Neuronal stem cell (in vitro differentiated cells): ENCODE results near the gene CCDC148.

Experiments
- DNase-seq: peaks from one replicate; pipeline ENCODE4 v3.0.0-alpha.2; 2013; ENCODE audit warnings: low spot score
- H2AFZ ChIP-seq: one replicate; pipeline ENCODE4 v1.6.1; 2013; ENCODE audit warnings: mild to moderate bottlenecking, low read length, inconsistent platforms
- H2AK5ac ChIP-seq: 2 replicates; pipeline ENCODE4 v1.6.1; 2013; ENCODE audit warnings: low read depth, mild to moderate bottlenecking, inconsistent platforms, low read length, moderate library complexity, mixed read lengths
- H2BK120ac ChIP-seq: 2 replicates; pipeline ENCODE4 v1.6.1; 2013; ENCODE audit warnings: low read depth, mild to moderate bottlenecking, inconsistent platforms, low read length, moderate library complexity, mixed read lengths
- H2BK12ac ChIP-seq: one replicate; pipeline ENCODE4 v1.6.1; 2013; ENCODE audit warnings: low read length, inconsistent platforms
- H2BK15ac ChIP-seq: 2 replicates; pipeline ENCODE4 v1.6.1; 2013; ENCODE audit warnings: mild to moderate bottlenecking, low read length, inconsistent platforms, mixed read lengths
- H2BK5ac ChIP-seq: one replicate; pipeline ENCODE4 v1.6.1; 2013; ENCODE audit warnings: inconsistent platforms, mild to moderate bottlenecking, low read length, moderate library complexity
- H3K14ac ChIP-seq: one replicate; pipeline ENCODE4 v1.6.1; 2013; ENCODE audit warnings: low read length, inconsistent platforms
- H3K18ac ChIP-seq: 2 replicates; pipeline ENCODE4 v1.6.1; 2013; ENCODE audit warnings: low read length, inconsistent platforms
- H3K23ac ChIP-seq: 2 replicates; pipeline ENCODE4 v1.6.1; 2013; ENCODE audit warnings: low read depth, mild to moderate bottlenecking, mixed read lengths, low read length, inconsistent platforms; ENCODE audit not compliant: poor library complexity
- H3K27ac ChIP-seq: replicated peaks from 3 replicates; pipeline ENCODE4 v1.5.1; 2013; ENCODE audit warnings: low read length, inconsistent platforms
- H3K27me3 ChIP-seq, 3 experiments: 2 replicates each; pipeline ENCODE4 v1.6.1; 2013; ENCODE audit warnings: low read length in 3 of 3, mild to moderate bottlenecking in 2 of 3, inconsistent platforms in 1 of 3, low read depth in 1 of 3, mixed read lengths in 1 of 3, moderate library complexity in 1 of 3; ENCODE audit not compliant: control insufficient read depth in 3 of 3, insufficient read depth in 3 of 3
- H3K36me3 ChIP-seq, 2 donors: replicated peaks in 1 of 2; 2 replicates each; pipeline ENCODE4 v1.6.1; 2013; ENCODE audit warnings: low read length in 2 of 2; ENCODE audit not compliant: control insufficient read depth in 2 of 2, insufficient read depth in 2 of 2
- H3K4ac ChIP-seq: 2 replicates; pipeline ENCODE4 v1.6.1; 2013; ENCODE audit warnings: inconsistent platforms, mild to moderate bottlenecking, low read length, moderate library complexity
- H3K4me1 ChIP-seq, 2 donors: 1 replicate in 1 of 2; 2 replicates in 1 of 2; pipeline ENCODE4 v1.6.1; 2013; ENCODE audit warnings: low read length in 2 of 2, low read depth in 1 of 2; ENCODE audit not compliant: control insufficient read depth in 2 of 2, insufficient read depth in 1 of 2
- H3K4me2 ChIP-seq: one replicate; pipeline ENCODE4 v1.6.1; 2013; ENCODE audit warnings: mild to moderate bottlenecking, low read length, inconsistent platforms; ENCODE audit not compliant: insufficient read depth, poor library complexity, severe bottlenecking
- H3K4me3 ChIP-seq, 2 donors: 2 replicates each; pipeline ENCODE4 v1.5.1; 2013; ENCODE audit warnings: low read length in 2 of 2, mild to moderate bottlenecking in 2 of 2, inconsistent platforms in 1 of 2, moderate library complexity in 1 of 2
- H3K79me1 ChIP-seq: one replicate; pipeline ENCODE4 v1.6.1; 2013; ENCODE audit warnings: low read depth, mild to moderate bottlenecking, inconsistent platforms, low read length, moderate library complexity
- H3K9ac ChIP-seq: one replicate; pipeline ENCODE4 v1.6.1; 2013; ENCODE audit warnings: mild to moderate bottlenecking, low read depth, low read length, inconsistent platforms; ENCODE audit not compliant: poor library complexity
- H3K9me3 ChIP-seq, 2 donors: replicated peaks in 1 of 2; 2 replicates each; pipeline versions ENCODE3 to v1.6.1; 2013; ENCODE audit warnings: low read length in 2 of 2, mild to moderate bottlenecking in 2 of 2, inconsistent platforms in 1 of 2, low read depth in 1 of 2, mixed read lengths in 1 of 2, moderate library complexity in 1 of 2; ENCODE audit not compliant: control insufficient read depth in 2 of 2, insufficient read depth in 1 of 2
- H4K8ac ChIP-seq: one replicate; pipeline ENCODE4 v1.6.1; 2013; ENCODE audit warnings: low read depth, mild to moderate bottlenecking, inconsistent platforms, low read length, moderate library complexity
- H4K91ac ChIP-seq: one replicate; pipeline ENCODE4 v1.6.1; 2013; ENCODE audit warnings: low read length, low read depth, mild to moderate bottlenecking, inconsistent platforms; ENCODE audit not compliant: poor library complexity
- WGBS, 2 donors: extraction: QIAGEN DNeasy Blood & Tissue Kit; methylation state at CpG; one replicate each; pipeline ENCODE4 v1.1.7; 2013; ENCODE audit warnings: missing lambda C conversion rate in 2 of 2, mixed read lengths in 1 of 2; ENCODE audit not compliant: insufficient read length in 2 of 2, insufficient replicate concordance in 1 of 2; ENCODE audit errors: extremely low coverage in 2 of 2; 5-methylcytosine and 5-hydroxymethylcytosine counted together

The CCDC148 gene

DNA sequence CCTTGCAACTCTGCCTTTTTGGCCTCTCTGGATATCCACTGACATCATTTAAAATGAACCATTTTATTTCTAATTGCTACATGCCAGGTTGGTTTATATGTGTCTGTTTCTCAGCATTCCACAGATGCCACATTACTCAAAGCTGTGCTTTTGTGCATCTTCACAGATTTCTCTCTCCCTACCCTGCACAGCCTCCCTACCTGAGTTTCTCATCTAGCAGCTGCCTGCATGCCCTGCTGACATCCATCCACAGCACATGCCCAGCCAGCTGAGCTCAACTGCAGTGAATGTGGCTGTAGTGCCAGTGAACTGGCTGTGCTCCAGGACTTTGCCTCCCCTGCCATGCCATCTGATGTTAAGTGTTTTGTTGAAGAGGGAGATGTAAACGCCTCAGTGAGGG, 44.7 kb upstream of the CCDC148 start:
- H3K27me3 ChIP-seq: no peaks in the 10 kb centered on the region

GRCh38 chr2:158500333-158500732, 43.8 kb upstream of the CCDC148 start:
- Histone ChIP-seq H3K9ac (no peak overlapping the region), H4K8ac (no peak overlapping the region), H4K91ac (no peak overlapping the region), H2AK5ac (no peak overlapping the region), H3K4me3 (no peak overlapping the region), H3K9me3 (no peaks in the 10 kb centered on the region), H3K36me3 (no peaks in the 10 kb centered on the region), H3K27me3 (no peaks in the 10 kb centered on the region), H2BK15ac (no peak overlapping the region), H3K79me1 (no peaks in the 10 kb centered on the region), H3K14ac (no peak overlapping the region), H2BK120ac (no peak overlapping the region), H2BK5ac (no peak overlapping the region), H3K23ac (no peak overlapping the region), H3K27ac (no peak overlapping the region), H3K4me1 (peaks cover 0 to 1% of the 10 kb centered on the region in 2 donors), H3K4me2 (no peak overlapping the region), H3K18ac (no peak overlapping the region), H3K4ac (no peak overlapping the region), H2BK12ac (no peak overlapping the region), H2AFZ (no peak overlapping the region)
- DNase-seq: no peak
- WGBS, 2 donors: no CpG with 5 or more reads among the region's 2 CpGs

More for the DNA sequence above, 44.7 kb upstream of the CCDC148 start:
- Histone ChIP-seq H2BK120ac (no peak overlapping the region), H3K4me1 (peaks cover 0 to 1% of the 10 kb centered on the region in 2 donors), H3K79me1 (no peaks in the 10 kb centered on the region), H3K36me3 (no peaks in the 10 kb centered on the region), H3K9me3 (no peaks in the 10 kb centered on the region), H2AFZ (no peak overlapping the region), H3K14ac (no peak overlapping the region), H2BK5ac (no peak overlapping the region), H4K91ac (no peak overlapping the region), H3K23ac (no peak overlapping the region), H3K9ac (no peak overlapping the region), H3K27ac (no peak overlapping the region), H3K4me3 (no peak overlapping the region), H3K18ac (no peak overlapping the region), H3K4me2 (no peak overlapping the region), H2AK5ac (no peak overlapping the region), H3K4ac (no peak overlapping the region), H2BK12ac (no peak overlapping the region), H2BK15ac (no peak overlapping the region), H4K8ac (no peak overlapping the region)
- DNase-seq: no peak
- no CpG with 5 or more reads among the region's 1 CpG for WGBS, 2 donors

GRCh38 chr2:158499383-158499782, 42.8 kb upstream of the CCDC148 start:
- Histone ChIP-seq H3K27ac (no peak overlapping the region), H4K8ac (no peak overlapping the region), H2AFZ (no peak overlapping the region), H3K18ac (no peak overlapping the region), H3K9ac (no peak overlapping the region), H3K27me3 (no peaks in the 10 kb centered on the region), H3K4me3 (no peak overlapping the region), H2BK120ac (no peak overlapping the region), H2BK15ac (no peak overlapping the region), H2BK5ac (no peak overlapping the region), H3K4ac (no peak overlapping the region), H3K23ac (no peak overlapping the region), H2AK5ac (no peak overlapping the region), H3K14ac (no peak overlapping the region), H3K36me3 (no peaks in the 10 kb centered on the region), H3K4me2 (no peak overlapping the region), H3K4me1 (peaks cover 0 to 1% of the 10 kb centered on the region in 2 donors), H2BK12ac (no peak overlapping the region), H4K91ac (no peak overlapping the region), H3K79me1 (no peaks in the 10 kb centered on the region), H3K9me3 (no peaks in the 10 kb centered on the region)
- WGBS, 2 donors: no CpG with 5 or more reads among the region's 2 CpGs
- no peak for DNase-seq

GRCh38 chr2:158498749-158499136, 42.2 kb upstream of the CCDC148 start:
- peaks cover 0 to 1% of the 10 kb centered on the region in 2 donors for H3K4me1 ChIP-seq
- no peak overlapping the region for H3K27ac ChIP-seq
- no peak overlapping the region for H2AFZ ChIP-seq
- no peaks in the 10 kb centered on the region for H3K36me3 ChIP-seq
- no peak overlapping the region for H2BK120ac ChIP-seq
- H3K9ac ChIP-seq: no peak overlapping the region
- H2AK5ac ChIP-seq: no peak overlapping the region
- H3K14ac ChIP-seq: no peak overlapping the region
- no peaks in the 10 kb centered on the region for H3K27me3 ChIP-seq
- no peak overlapping the region for H3K18ac ChIP-seq
- H3K79me1 ChIP-seq: no peaks in the 10 kb centered on the region
- no peak for DNase-seq
- H3K4me3 ChIP-seq: no peak overlapping the region
- no peak overlapping the region for H4K8ac ChIP-seq
- H2BK12ac ChIP-seq: no peak overlapping the region
- WGBS, 2 donors: no CpG with 5 or more reads among the region's 3 CpGs
- no peak overlapping the region for H3K4ac ChIP-seq
- no peaks in the 10 kb centered on the region for H3K9me3 ChIP-seq
- H3K4me2 ChIP-seq: no peak overlapping the region
- H3K23ac ChIP-seq: no peak overlapping the region
- no peak overlapping the region for H2BK5ac ChIP-seq
- H4K91ac ChIP-seq: no peak overlapping the region
- H2BK15ac ChIP-seq: no peak overlapping the region
